NCI-H82 (cell line): ENCODE results near the gene CPVL.

Source experiments
- DNase-seq: peaks from one replicate; lab custom pipeline; 2025; lab: John Stamatoyannopoulos, UW

Gene CPVL

GRCh38 chr7:29043576-29043975 is 102.8 kb downstream of the CPVL start:
- no peak for DNase-seq

GRCh38 chr7:29042824-29043231 is 103.5 kb downstream of the CPVL start:
- DNase-seq: no peak

GRCh38 chr7:29041991-29042390 is 104.3 kb downstream of the CPVL start:
- DNase-seq: no peak

GRCh38 chr7:29040579-29040925 is 105.8 kb downstream of the CPVL start:
- no peak for DNase-seq

- no peak for DNase-seq
These were observed 106.3 kb downstream of the CPVL start for GRCh38 chr7:29039821-29040578.

GRCh38 chr7:29038463-29038862 is 107.9 kb downstream of the CPVL start:
- no peak for DNase-seq

GRCh38 chr7:29035044-29035740 is 111.1 kb downstream of the CPVL start:
- DNase-seq: no peak

GRCh38 chr7:29033584-29033983 is 112.8 kb downstream of the CPVL start:
- no peak for DNase-seq

GRCh38 chr7:29032146-29032545 is 114.2 kb downstream of the CPVL start:
- no peak for DNase-seq

- no peak for DNase-seq
These were observed 115.5 kb downstream of the CPVL start for GRCh38 chr7:29030781-29031275.

- DNase-seq: no peak
These were observed 123.9 kb downstream of the CPVL start for GRCh38 chr7:29022291-29022988.

- no peak for DNase-seq
These were observed 126.4 kb downstream of the CPVL start for GRCh38 chr7:29019896-29020295.

GRCh38 chr7:29019387-29019786 is 127.0 kb downstream of the CPVL start:
- DNase-seq: no peak

- DNase-seq: no peak
These were observed 128.6 kb downstream of the CPVL start for GRCh38 chr7:29017713-29018112.

- DNase-seq: no peak
These were observed 131.6 kb downstream of the CPVL start for GRCh38 chr7:29014725-29015124.

GRCh38 chr7:29013931-29014330 is 132.4 kb downstream of the CPVL start:
- DNase-seq: no peak

GRCh38 chr7:29013082-29013695 is 133.1 kb downstream of the CPVL start:
- no peak for DNase-seq

GRCh38 chr7:29009947-29010346 is 136.4 kb downstream of the CPVL start:
- no peak for DNase-seq

GRCh38 chr7:29008590-29008989 is 137.7 kb downstream of the CPVL start:
- DNase-seq: no peak

GRCh38 chr7:29007127-29007526 is 139.2 kb downstream of the CPVL start:
- no peak for DNase-seq

- DNase-seq: no peak
These were observed 140.5 kb downstream of the CPVL start for GRCh38 chr7:29005829-29006228.

- DNase-seq: no peak
These were observed 140.9 kb downstream of the CPVL start for GRCh38 chr7:29005406-29005805.

- DNase-seq: no peak
These were observed 142.6 kb downstream of the CPVL start for GRCh38 chr7:29003703-29004102.
